Transverse colon (tissue), 4 donors: Measurements from ENCODE around the gene SEC22C. TPM values are rescaled to one million over a fixed set of nuclear protein-coding genes. Genes with fewer than 3 reads are reported as not detected.

Experiments
- DNase-seq: peaks from one replicate; pipeline ENCODE4 v3.0.0-alpha.2; 2019
- H3K27ac ChIP-seq, 4 donors: fragments of 200-600 bp; sonication (generic); 2 replicates each; pipeline ENCODE4 v1.5.1; 2016 to 2018; ENCODE audit warnings: inconsistent platforms in 4 of 4
- H3K27me3 ChIP-seq: fragments of 200-600 bp; sonication (generic); 2 replicates; pipeline ENCODE4 v1.5.1; 2017; ENCODE audit warnings: inconsistent platforms
- H3K36me3 ChIP-seq, 4 donors: fragments of 200-600 bp; sonication (generic); 2 replicates each; pipeline ENCODE4 v1.5.1; 2017 to 2019; ENCODE audit warnings: inconsistent platforms in 4 of 4
- H3K4me1 ChIP-seq, 4 donors: fragments of 200-600 bp; sonication (generic); 2 replicates each; pipeline ENCODE4 v1.5.1; 2017 to 2020; ENCODE audit warnings: inconsistent platforms in 4 of 4
- H3K4me3 ChIP-seq, 4 donors: fragments of 200-600 bp; sonication (generic); 1 replicate in 1 of 4; 2 replicates in 3 of 4; pipeline versions ENCODE4 v1.5.1 to v1.6.1; 2017 to 2019; ENCODE audit warnings: inconsistent platforms in 4 of 4
- H3K9me3 ChIP-seq, 2 donors: fragments of 200-600 bp; sonication (generic); 2 replicates each; pipeline ENCODE4 v1.5.1; 2017 to 2019; ENCODE audit warnings: inconsistent platforms in 2 of 2
- EP300 ChIP-seq: sonication (generic); formaldehyde crosslinking; IDR thresholded peaks from one replicate; pipeline ENCODE4 v1.6.1; 2017; ENCODE audit warnings: antibody characterized with exemption, low read depth
- POLR2A ChIP-seq: fragments of 450-650 bp; IDR thresholded peaks from one replicate; pipeline ENCODE4 v1.6.1; 2016; ENCODE audit warnings: antibody characterized with exemption, mild to moderate bottlenecking, moderate library complexity
- POLR2AphosphoS5 ChIP-seq, 3 donors: sonication (generic); formaldehyde crosslinking; IDR thresholded peaks; one replicate each; pipeline ENCODE4 v1.6.1; 2016; ENCODE audit warnings: antibody characterized with exemption in 3 of 3
- WGBS, 2 donors: methylation state at CpG; one replicate each; pipeline ENCODE4 v1.1.5; 2018; ENCODE audit warnings: low coverage in 1 of 2; 5-methylcytosine and 5-hydroxymethylcytosine counted together
- in situ Hi-C, 4 donors: fragments of 200-750 bp; cut with MboI; loops; one replicate each; pipeline versions ENCODE4 v1.15.0 to v1.15.1; 2017; ENCODE audit warnings: low sequenced_read_pairs in 3 of 4, low pct_ligation_motif_present in 1 of 4, low pct_unique_long_range_greater_than_20kb in 1 of 4
- intact Hi-C: fragments of 100-400 bp; cut with DNase I; formaldehyde crosslinking; loops from one replicate; pipeline ENCODE4 v1.15.1; 2023; ENCODE audit warnings: low total_unique reads
- total RNA-seq, 4 donors: library from RNA; depleted of rRNA; stranded (reverse); fragments of >200 nt; gene quantifications; one replicate each; pipeline ENCODE4 v1.1.0, GENCODE V29; 2016
- TF ChIP-seq, protein P1 (sequence below), 5 experiments: fragments of 200-600 bp in 3 of 5; fragments of 450-650 bp in 2 of 5; sonication (generic) in 3 of 5; IDR thresholded peaks; 1 replicate in 2 of 5; 2 replicates in 3 of 5; pipeline ENCODE4 v1.5.1; 2016 to 2017; ENCODE audit warnings: antibody characterized with exemption in 5 of 5, inconsistent platforms in 3 of 5, mild to moderate bottlenecking in 2 of 5, moderate library complexity in 1 of 5

SEC22C gene
- total RNA-seq, 4 donors from 2014 or later, result 22.7 to 66.3 (median 32.1) TPM

- DNase-seq, result no peak
- TF ChIP-seq, protein P1, sequence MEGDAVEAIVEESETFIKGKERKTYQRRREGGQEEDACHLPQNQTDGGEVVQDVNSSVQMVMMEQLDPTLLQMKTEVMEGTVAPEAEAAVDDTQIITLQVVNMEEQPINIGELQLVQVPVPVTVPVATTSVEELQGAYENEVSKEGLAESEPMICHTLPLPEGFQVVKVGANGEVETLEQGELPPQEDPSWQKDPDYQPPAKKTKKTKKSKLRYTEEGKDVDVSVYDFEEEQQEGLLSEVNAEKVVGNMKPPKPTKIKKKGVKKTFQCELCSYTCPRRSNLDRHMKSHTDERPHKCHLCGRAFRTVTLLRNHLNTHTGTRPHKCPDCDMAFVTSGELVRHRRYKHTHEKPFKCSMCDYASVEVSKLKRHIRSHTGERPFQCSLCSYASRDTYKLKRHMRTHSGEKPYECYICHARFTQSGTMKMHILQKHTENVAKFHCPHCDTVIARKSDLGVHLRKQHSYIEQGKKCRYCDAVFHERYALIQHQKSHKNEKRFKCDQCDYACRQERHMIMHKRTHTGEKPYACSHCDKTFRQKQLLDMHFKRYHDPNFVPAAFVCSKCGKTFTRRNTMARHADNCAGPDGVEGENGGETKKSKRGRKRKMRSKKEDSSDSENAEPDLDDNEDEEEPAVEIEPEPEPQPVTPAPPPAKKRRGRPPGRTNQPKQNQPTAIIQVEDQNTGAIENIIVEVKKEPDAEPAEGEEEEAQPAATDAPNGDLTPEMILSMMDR (IDR thresholded peaks at IDR 0.05), result no peak
- H3K4me1 ChIP-seq, result no peaks in the 10 kb centered on the region
- no peaks in the 10 kb centered on the region for H3K36me3 ChIP-seq
- no peak overlapping the region for H3K27ac ChIP-seq
- WGBS, 2 donors, result 95% methylated on average over 6 of the region's 6 CpGs; no CpG with 5 or more reads in 1 of the 2 donors
- H3K9me3 ChIP-seq, result no peaks in the 10 kb centered on the region
- H3K27me3 ChIP-seq, result no peaks in the 10 kb centered on the region
- H3K4me3 ChIP-seq, result no peak overlapping the region
- in situ Hi-C loops (loop anchor here in 2 of 4 donors (25.0 kb wide), 1 partner anchor 294 kb away; no protein-coding TSS in a partner anchor), intact Hi-C loops (no loop called here)
Measured at GRCh38 chr3:42531470-42531869, 50.3 kb downstream of the SEC22C start.

DNA sequence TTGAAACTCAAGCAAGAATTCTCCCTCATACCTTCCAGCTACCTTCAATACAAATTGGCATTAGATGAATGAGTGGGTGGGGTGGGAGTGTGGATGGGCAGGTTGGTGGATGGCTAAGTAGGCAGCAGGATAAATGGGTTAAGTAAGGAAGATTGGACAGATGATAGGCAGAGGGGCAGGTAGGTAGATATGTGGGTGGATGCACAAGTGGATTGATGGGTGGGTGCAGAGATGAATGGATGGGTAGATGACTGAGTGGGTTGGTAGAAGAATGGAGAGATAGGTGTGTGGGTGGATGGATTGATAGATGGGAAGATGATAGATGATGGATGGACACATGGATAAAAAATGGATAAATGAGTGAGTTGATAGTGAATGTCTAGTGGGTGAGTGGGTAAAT lies 51.7 kb downstream of the SEC22C start:
- in situ Hi-C loops, result loop anchor here in 2 of 4 donors (25.0 kb wide), 1 partner anchor 293 kb away; no protein-coding TSS in a partner anchor
- no peaks in the 10 kb centered on the region for H3K36me3 ChIP-seq
- intact Hi-C loops, result no loop called here
- no peak for TF ChIP-seq EP300
- TF ChIP-seq POLR2AphosphoS5 (IDR thresholded peaks at IDR 0.05), result no peak
- no peak for TF ChIP-seq POLR2A
- TF ChIP-seq, protein P1 (IDR thresholded peaks at IDR 0.05), result no peak
- H3K4me3 ChIP-seq, result no peak overlapping the region
- H3K27ac ChIP-seq, result no peak overlapping the region
- no peak for DNase-seq
- H3K27me3 ChIP-seq, result no peaks in the 10 kb centered on the region
- H3K4me1 ChIP-seq, result no peaks in the 10 kb centered on the region
- no peaks in the 10 kb centered on the region for H3K9me3 ChIP-seq

- no peak for DNase-seq
- Histone ChIP-seq H3K4me1 (no peaks in the 10 kb centered on the region), H3K36me3 (no peaks in the 10 kb centered on the region), H3K9me3 (no peaks in the 10 kb centered on the region), H3K27ac (no peak overlapping the region), H3K4me3 (no peak overlapping the region), H3K27me3 (no peaks in the 10 kb centered on the region)
- intact Hi-C loops (no loop called here), in situ Hi-C loops (loop anchor here in 2 of 4 donors (25.0 kb wide), 1 partner anchor 292 kb away; no protein-coding TSS in a partner anchor)
- TF ChIP-seq EP300, result no peak
- no peak for TF ChIP-seq POLR2A
- TF ChIP-seq, protein P1 (IDR thresholded peaks at IDR 0.05), result no peak
- no peak for TF ChIP-seq POLR2AphosphoS5 (IDR thresholded peaks at IDR 0.05)
- 65 to 79% methylated on average over 2 of the region's 2 CpGs for whole genome bisulfite sequencing, 2 donors
Measured at GRCh38 chr3:42529468-42529867, 52.3 kb downstream of the SEC22C start.

DNA sequence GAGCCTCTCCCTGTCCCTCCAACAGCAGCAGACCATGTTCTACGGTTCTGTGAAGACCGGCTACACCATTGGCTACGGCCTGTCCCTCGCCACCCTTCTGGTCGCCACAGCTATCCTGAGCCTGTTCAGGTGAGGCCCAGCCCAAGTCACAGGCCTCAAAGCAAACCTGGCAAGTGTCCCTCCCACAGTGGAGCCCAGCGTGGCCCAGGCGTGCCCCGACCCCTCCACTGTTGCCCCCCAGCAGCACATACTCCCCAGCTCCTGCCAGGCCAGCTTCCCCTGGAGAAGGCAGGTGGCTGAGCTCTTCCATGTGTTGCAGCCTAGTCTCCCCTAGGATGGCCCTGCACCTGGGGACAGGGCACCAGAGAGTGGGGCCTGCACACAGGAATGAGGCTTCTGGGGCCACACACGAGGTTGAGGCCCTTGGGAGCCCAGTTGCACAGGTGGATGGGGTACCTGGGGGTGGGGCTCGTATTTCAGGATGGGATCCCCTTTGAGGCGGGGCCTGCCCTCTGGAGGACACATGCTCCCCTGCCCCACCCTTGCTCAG lies 54.3 kb downstream of the SEC22C start:
- Histone ChIP-seq H3K4me3 (no peak overlapping the region), H3K4me1 (no peaks in the 10 kb centered on the region), H3K9me3 (no peaks in the 10 kb centered on the region), H3K36me3 (no peaks in the 10 kb centered on the region), H3K27ac (no peak overlapping the region), H3K27me3 (no peaks in the 10 kb centered on the region)
- 92% methylated on average over 10 of the region's 11 CpGs; no CpG with 5 or more reads in 1 of the 2 donors for WGBS, 2 donors
- DNase-seq, result no peak
- in situ Hi-C loops (loop anchor here in 2 of 4 donors (25.0 kb wide), 1 partner anchor 290 kb away; no protein-coding TSS in a partner anchor), intact Hi-C loops (no loop called here)
- no peak for TF ChIP-seq POLR2A
- TF ChIP-seq, protein P1 (IDR thresholded peaks at IDR 0.05), result no peak
